K562 (cell line): Measurements from ENCODE around the gene ATP2A2. TPM values are rescaled to one million over a fixed set of nuclear protein-coding genes. Genes with fewer than 3 reads are reported as not detected.

Source experiments
- ATAC-seq: fragments of 200-7000 bp; cut with Tn5 transposase; 3 replicates; pipeline ENCODE4 v1.9.1; 2020; ENCODE audit warnings: moderate library complexity
- BruUV-seq: library from RNA; stranded (reverse); fragments of 400-500 nt; replicated peaks from 2 replicates; lab custom pipeline; 2021; lab: Mats Ljungman, UMichigan
- CTCF ChIA-PET: fragments of 300-600 bp; formaldehyde crosslinking; extraction: SDS; loops from one replicate; lab custom pipeline; 2021; ENCODE audit warnings: low intra/inter-chr PET ratio; lab: Yijun Ruan, JAX
- POLR2A ChIA-PET: fragments of 300-600, 350-650 bp; sonication (Branson Sonifier 250); formaldehyde crosslinking; extraction: SDS; loops from one replicate; lab custom pipeline; 2021; ENCODE audit warnings: antibody characterized with exemption, inconsistent platforms; lab: Yijun Ruan, JAX
- DNase-seq, 4 experiments: peaks; one replicate each; pipeline versions ENCODE4 v3.0.0 to v3.0.0-alpha.2; 2011 to 2018; ENCODE audit warnings: low spot score in 3 of 4, mixed read lengths in 3 of 4; ENCODE audit errors: extremely low read depth in 1 of 4
- FAIRE-seq: peaks from 2 replicates; lab custom pipeline; 2011; peaks lifted over from hg19 to GRCh38; lab: Jason Lieb, UNC
- H2AFZ ChIP-seq: 2 replicates; pipeline ENCODE4 v1.6.0; 2011; ENCODE audit warnings: low read depth, low read length, control low read depth, inconsistent platforms
- H3K27ac ChIP-seq: fragments of 200-600 bp; 3 replicates; pipeline ENCODE4 v1.8.0; 2011; ENCODE audit warnings: low read depth, mild to moderate bottlenecking, control low read depth, inconsistent platforms, low read length, moderate library complexity, mixed read lengths; ENCODE audit errors: extremely low read depth
- H3K27me3 ChIP-seq, 2 experiments: fragments of 300-600 bp in 1 of 2; 2 replicates in 1 of 2; 3 replicates in 1 of 2; pipeline versions ENCODE4 v1.6.0 to v1.8.0; 2011; ENCODE audit warnings: inconsistent platforms in 2 of 2, low read length in 2 of 2, mild to moderate bottlenecking in 1 of 2, mixed read lengths in 1 of 2, moderate library complexity in 1 of 2; ENCODE audit not compliant: control insufficient read depth in 2 of 2, insufficient read depth in 2 of 2
- H3K36me3 ChIP-seq: fragments of 300-600 bp; 3 replicates; pipeline ENCODE4 v1.8.0; 2011; ENCODE audit warnings: mild to moderate bottlenecking, low read length, inconsistent platforms; ENCODE audit not compliant: control insufficient read depth, insufficient read depth
- H3K4me1 ChIP-seq, 2 experiments: fragments of 200-600 bp in 1 of 2; replicated peaks in 1 of 2; 2 replicates in 1 of 2; 3 replicates in 1 of 2; pipeline versions ENCODE4 v1.5.1 to v1.8.0; 2011; ENCODE audit warnings: inconsistent platforms in 2 of 2, low read length in 2 of 2, mild to moderate bottlenecking in 1 of 2, mixed read lengths in 1 of 2, moderate library complexity in 1 of 2; ENCODE audit not compliant: control insufficient read depth in 2 of 2, insufficient read depth in 2 of 2
- H3K4me2 ChIP-seq: 2 replicates; pipeline ENCODE4 v1.6.1; 2011; ENCODE audit warnings: low read length, control low read depth, inconsistent platforms, mixed read lengths; ENCODE audit not compliant: insufficient read depth
- H3K4me3 ChIP-seq: fragments of 200-600 bp; sonication (generic), shearing (Covaris generic); 2 replicates; pipeline ENCODE4 v1.5.1; 2016; ENCODE audit warnings: control low read depth, inconsistent platforms
- H3K79me2 ChIP-seq: fragments of 200-600 bp; 3 replicates; pipeline ENCODE4 v1.8.0; 2011; ENCODE audit warnings: low read length, inconsistent platforms; ENCODE audit not compliant: control insufficient read depth, insufficient read depth
- H3K9ac ChIP-seq, 2 experiments: 2 replicates each; pipeline versions ENCODE4 v1.6.0 to v1.6.1; 2011; ENCODE audit warnings: low read depth in 2 of 2, low read length in 2 of 2, control low read depth in 1 of 2, inconsistent platforms in 1 of 2, mild to moderate bottlenecking in 1 of 2, mixed read lengths in 1 of 2; ENCODE audit not compliant: insufficient read depth in 1 of 2
- H3K9me1 ChIP-seq: one replicate; pipeline ENCODE4 v1.6.0; 2011; ENCODE audit warnings: inconsistent platforms, mild to moderate bottlenecking, low read length, moderate library complexity; ENCODE audit not compliant: control insufficient read depth, insufficient read depth
- H3K9me3 ChIP-seq: replicated peaks from 2 replicates; pipeline ENCODE4 v1.5.1; 2011; ENCODE audit warnings: low read depth, low read length, inconsistent platforms; ENCODE audit not compliant: control insufficient read depth, insufficient read depth
- H4K20me1 ChIP-seq: replicated peaks from 2 replicates; pipeline ENCODE4 v1.6.1; 2011; ENCODE audit warnings: low read length, inconsistent platforms, mixed read lengths; ENCODE audit not compliant: control insufficient read depth, insufficient read depth
- FOS ChIP-seq: IDR thresholded peaks from 3 replicates; pipeline ENCODE4 v1.6.1; 2011; ENCODE audit not compliant: insufficient read length; ENCODE audit errors: extremely low read depth
- RBM25 ChIP-seq: fragments of 200-400 bp; formaldehyde crosslinking; IDR thresholded peaks from 2 replicates; pipeline ENCODE4 v1.6.1; 2018; ENCODE audit warnings: low read length, low read depth, moderate library complexity; ENCODE audit not compliant: severe bottlenecking
- SP1 ChIP-seq: sonication (generic); formaldehyde crosslinking; IDR thresholded peaks from 2 replicates; pipeline ENCODE4 v1.8.1; 2022; ENCODE audit warnings: mild to moderate bottlenecking, missing genetic modification reagents
- THRB ChIP-seq: fragments of 450-650 bp; formaldehyde crosslinking; conservative IDR thresholded peaks from 2 replicates; pipeline ENCODE4 v1.4.0; 2022; ENCODE audit warnings: mild to moderate bottlenecking, missing genetic modification characterization
- in situ Hi-C: fragments of 300-500 bp; cut with MboI; formaldehyde crosslinking; loops from 4 replicates; pipeline ENCODE4 v1.15.0; 2018; ENCODE audit warnings: inconsistent platforms, mixed read lengths
- intact Hi-C: fragments of 100-400 bp; cut with micrococcal nuclease; formaldehyde crosslinking; loops from 2 replicates; pipeline ENCODE4 v1.14.2; 2022
- polyA plus RNA-seq, 8 experiments: library from polyadenylated mRNA; depleted of rRNA in 4 of 8; stranded (reverse) in 5 of 8; unstranded in 3 of 8; fragments of >200 nt; fragmentation: Nextera tagmentation in 2 of 8; fragmentation: Illumina TruSeq in 1 of 8; extraction: Ambion mirVana in 2 of 8; extraction: Trizol in 1 of 8; gene quantifications; 2 replicates each; pipeline versions ENCODE4 v1.2.1 to v1.2.3, GENCODE V29; 2011 to 2014; ENCODE audit warnings: inconsistent platforms in 1 of 8, missing spikeins in 1 of 8
- total RNA-seq, 7 experiments: library from RNA; depleted of rRNA in 6 of 7; stranded (reverse); fragments of >200 nt in 6 of 7; fragmentation: Illumina TruSeq in 2 of 7; extraction: Trizol in 2 of 7; gene quantifications; 2 replicates each; pipeline versions ENCODE4 v1.2.1 to v1.2.3, GENCODE V29; 2011 to 2021; ENCODE audit warnings: low replicate concordance in 1 of 7

ATP2A2 gene
- total and polyA plus RNA-seq, 9 of the 15 experiments (the other 6 are each of a cell fraction or from before 2014, with no cell fraction given) = 5.2 to 205 (median 51.6) TPM

DNA sequence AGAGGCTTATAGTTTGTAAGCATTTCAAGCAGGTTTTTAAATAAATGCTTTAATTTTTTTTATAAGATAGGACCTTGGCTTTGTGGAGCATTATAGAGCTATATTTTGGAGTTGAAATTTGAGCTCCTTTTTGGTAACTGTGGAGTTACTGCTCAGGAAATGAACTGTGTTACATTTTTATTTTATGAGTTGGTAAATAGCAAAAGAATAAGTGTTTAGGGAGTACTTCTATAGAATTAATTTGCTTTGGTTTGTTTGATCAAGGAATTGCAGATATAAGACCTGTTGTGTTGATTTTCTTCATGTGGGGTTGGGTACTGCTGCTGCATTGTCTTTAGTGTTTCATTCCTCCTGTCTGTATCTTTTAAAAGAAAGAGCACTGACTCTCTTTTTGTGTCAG is 3.5 kb downstream of the ATP2A2 start:
- intact Hi-C loops (loop anchor here (5.0 kb wide), 1 partner anchor 57 kb away; no protein-coding TSS in a partner anchor), in situ Hi-C loops (no loop called here)
- ChIA-PET CTCF (no interaction called here), POLR2A (interaction anchor here (0.7 to 4.8 kb wide), 6 partner anchors 8 to 18 kb away, joined by 3 to 40 read pairs (median 4); no protein-coding TSS in a partner anchor)
- Histone ChIP-seq H3K4me2 (peak overlapping the region; percentile 98), H4K20me1 (peaks cover 29% of the 10 kb centered on the region), H3K36me3 (peaks cover 72% of the 10 kb centered on the region), H2AFZ (no peak overlapping the region), H3K4me3 (peak overlapping the region; percentile 87), H3K9me3 (no peaks in the 10 kb centered on the region), H3K9me1 (no peaks in the 10 kb centered on the region), H3K9ac (peak overlapping the region in 1 of 2 experiments; percentile 88; a peak in 2 of 4 replicates), H3K79me2 (peaks cover 84% of the 10 kb centered on the region), H3K27me3 (no peaks in the 10 kb centered on the region), H3K4me1 (peaks cover 22 to 23% of the 10 kb centered on the region in 2 experiments; a peak in 4 of 5 replicates), H3K27ac (peak overlapping the region; percentile 26; the same call in 2 of the 3 replicates)
- ATAC-seq = no peak
- DNase-seq = no peak
- BruUV-seq = no TSS peak
- FAIRE-seq = no peak
- TF ChIP-seq FOS = no peak
- TF ChIP-seq SP1 (CRISPR knock-in tag) = no peak
- no peak for TF ChIP-seq RBM25
- no peak for TF ChIP-seq THRB (CRISPR knock-in tag)
